Measurements from ENCODE around the gene MAP9. TPM values are rescaled to one million over a fixed set of nuclear protein-coding genes. Genes with fewer than 3 reads are reported as not detected.

MAP9 gene
- total and polyA plus RNA-seq, 2 donors (not counting 3 experiments of a cell fraction or from before 2014, with no cell fraction given): 0.17 to 1.3 TPM

DNA sequence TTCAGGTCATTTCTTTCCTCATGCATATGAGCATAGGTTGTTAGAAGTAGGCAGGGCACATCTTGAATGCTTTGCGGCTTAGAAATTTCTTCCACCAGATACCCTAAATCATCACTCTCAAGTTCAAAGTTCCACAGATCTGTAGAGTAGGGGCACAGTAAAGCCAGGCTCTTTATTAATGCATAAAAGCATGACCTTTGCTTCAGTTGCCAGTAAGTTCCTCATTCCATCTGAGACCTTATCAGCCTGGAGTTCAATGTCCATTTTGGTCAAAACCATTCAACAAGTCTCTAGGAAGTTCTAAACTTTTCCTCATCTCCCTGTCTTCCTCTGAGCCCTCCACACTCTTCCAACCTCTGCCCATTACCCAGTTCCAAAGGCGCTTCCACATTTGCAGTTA is 77.7 kb downstream of the MAP9 start:
- dilution Hi-C loops (cut with MboI; ENCODE audit: extremely low pct_ligation_motif_present, low sequenced_read_pairs): no loop called here
- no peaks in the 10 kb centered on the region for H4K20me1 ChIP-seq (replicated peaks; ENCODE audit: control insufficient read depth, extremely low read depth, insufficient read depth, low read length)
- BruUV-seq (replicated peaks): no TSS peak
- TF ChIP-seq GATA2 (IDR thresholded peaks at IDR 0.05; ENCODE audit: insufficient read depth, insufficient read length, low read depth, low read length): no peak
- TF ChIP-seq JUN (IDR thresholded peaks at IDR 0.05; ENCODE audit: borderline replicate concordance, insufficient read depth, insufficient read length, low read depth): no peak
- TF ChIP-seq, protein P1, sequence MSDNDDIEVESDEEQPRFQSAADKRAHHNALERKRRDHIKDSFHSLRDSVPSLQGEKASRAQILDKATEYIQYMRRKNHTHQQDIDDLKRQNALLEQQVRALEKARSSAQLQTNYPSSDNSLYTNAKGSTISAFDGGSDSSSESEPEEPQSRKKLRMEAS (IDR thresholded peaks at IDR 0.05; ENCODE audit: insufficient read depth, insufficient read length): no peak
- no peak for TF ChIP-seq POLR2A (IDR thresholded peaks at IDR 0.05; ENCODE audit: low read depth, low read length)
- no peak for TF ChIP-seq MYC (IDR thresholded peaks at IDR 0.05; ENCODE audit: low read depth, low read length)
- no peak for TF ChIP-seq POLR2AphosphoS5 (IDR thresholded peaks at IDR 0.05; ENCODE audit: insufficient read depth, low read depth, low read length)
- no peak for TF ChIP-seq FOS (IDR thresholded peaks at IDR 0.05; ENCODE audit: borderline replicate concordance, insufficient read depth, low read length)
- TF ChIP-seq EZH2 (IDR thresholded peaks at IDR 0.05; ENCODE audit: borderline replicate concordance, low read depth, low read length, severe bottlenecking): no peak
- TF ChIP-seq, protein P2, sequence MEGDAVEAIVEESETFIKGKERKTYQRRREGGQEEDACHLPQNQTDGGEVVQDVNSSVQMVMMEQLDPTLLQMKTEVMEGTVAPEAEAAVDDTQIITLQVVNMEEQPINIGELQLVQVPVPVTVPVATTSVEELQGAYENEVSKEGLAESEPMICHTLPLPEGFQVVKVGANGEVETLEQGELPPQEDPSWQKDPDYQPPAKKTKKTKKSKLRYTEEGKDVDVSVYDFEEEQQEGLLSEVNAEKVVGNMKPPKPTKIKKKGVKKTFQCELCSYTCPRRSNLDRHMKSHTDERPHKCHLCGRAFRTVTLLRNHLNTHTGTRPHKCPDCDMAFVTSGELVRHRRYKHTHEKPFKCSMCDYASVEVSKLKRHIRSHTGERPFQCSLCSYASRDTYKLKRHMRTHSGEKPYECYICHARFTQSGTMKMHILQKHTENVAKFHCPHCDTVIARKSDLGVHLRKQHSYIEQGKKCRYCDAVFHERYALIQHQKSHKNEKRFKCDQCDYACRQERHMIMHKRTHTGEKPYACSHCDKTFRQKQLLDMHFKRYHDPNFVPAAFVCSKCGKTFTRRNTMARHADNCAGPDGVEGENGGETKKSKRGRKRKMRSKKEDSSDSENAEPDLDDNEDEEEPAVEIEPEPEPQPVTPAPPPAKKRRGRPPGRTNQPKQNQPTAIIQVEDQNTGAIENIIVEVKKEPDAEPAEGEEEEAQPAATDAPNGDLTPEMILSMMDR (IDR thresholded peaks at IDR 0.05; ENCODE audit: extremely low read depth in 1 of 2, insufficient read depth in 1 of 2, low read depth in 1 of 2, low read length in 2 of 2): no peak
- FAIRE-seq (no peak), DNase-seq (ENCODE audit: low read depth, low spot score) (no peak)
- H3K27me3 ChIP-seq (ENCODE audit: control insufficient read depth in 2 of 2, insufficient read depth in 2 of 2, low read length in 2 of 2): no peaks in the 10 kb centered on the region
- no peak overlapping the region for H2AFZ ChIP-seq (ENCODE audit: low read depth, low read length)
- H3K9me1 ChIP-seq (replicated peaks; ENCODE audit: control insufficient read depth, extremely low read depth, insufficient read depth, low read length): no peaks in the 10 kb centered on the region
- H3K4me3 ChIP-seq (replicated peaks in 1 of 3; ENCODE audit: insufficient read depth in 1 of 3, low read depth in 1 of 3, low read length in 3 of 3): no peak overlapping the region
- H3K4me1 ChIP-seq (ENCODE audit: control insufficient read depth, extremely low read depth, insufficient read depth, low read length): no peaks in the 10 kb centered on the region
- no peaks in the 10 kb centered on the region for H3K36me3 ChIP-seq (ENCODE audit: control insufficient read depth in 2 of 2, extremely low read depth in 1 of 2, insufficient read depth in 2 of 2, low read length in 2 of 2)
- H3K79me2 ChIP-seq (ENCODE audit: control insufficient read depth, insufficient read depth, low read length): no peaks in the 10 kb centered on the region
- H3K4me2 ChIP-seq (ENCODE audit: insufficient read depth, low read length): no peak overlapping the region
- intact Hi-C loops (cut with micrococcal nuclease): no loop called here
- CTCF ChIA-PET: no interaction called here
- no peaks in the 10 kb centered on the region for H3K9me3 ChIP-seq (replicated peaks; ENCODE audit: control insufficient read depth, insufficient read depth, low read length)
- H3K9ac ChIP-seq (replicated peaks; ENCODE audit: extremely low read depth, insufficient read depth, low read length): no peak overlapping the region
- H3K27ac ChIP-seq (ENCODE audit: insufficient read depth, low read depth, low read length): no peak overlapping the region
- POLR2A ChIA-PET: no interaction called here

Small RNA genes within 50 kb of the gene (small RNA-seq; reads per million reads assigned to genes)
- not detected for gene AC097467.4 (ENCODE audit: insufficient read depth, insufficient read length, low read depth, low replicate concordance)
- gene YWHAEP4 (ENCODE audit: insufficient read depth, insufficient read length, low read depth, low replicate concordance): not detected

Other genes with a start within 250 kb of the MAP9 start
- gene NPY2R, start 168.3 kb downstream of the MAP9 start, total RNA-seq: not detected in 2 replicates
- gene NPY2R, start 168.3 kb downstream of the MAP9 start, polyA plus RNA-seq: not detected in 2 replicates

Data from endothelial cell of umbilical vein (primary cell).